ENCODE data around the gene CTDP1. TPM values are rescaled to one million over a fixed set of nuclear protein-coding genes. Genes with fewer than 3 reads are reported as not detected.

CTDP1 gene
- polyA plus RNA-seq, 1 donor (not counting 4 experiments of a cell fraction or from before 2014, with no cell fraction given): 9.2 TPM

DNA sequence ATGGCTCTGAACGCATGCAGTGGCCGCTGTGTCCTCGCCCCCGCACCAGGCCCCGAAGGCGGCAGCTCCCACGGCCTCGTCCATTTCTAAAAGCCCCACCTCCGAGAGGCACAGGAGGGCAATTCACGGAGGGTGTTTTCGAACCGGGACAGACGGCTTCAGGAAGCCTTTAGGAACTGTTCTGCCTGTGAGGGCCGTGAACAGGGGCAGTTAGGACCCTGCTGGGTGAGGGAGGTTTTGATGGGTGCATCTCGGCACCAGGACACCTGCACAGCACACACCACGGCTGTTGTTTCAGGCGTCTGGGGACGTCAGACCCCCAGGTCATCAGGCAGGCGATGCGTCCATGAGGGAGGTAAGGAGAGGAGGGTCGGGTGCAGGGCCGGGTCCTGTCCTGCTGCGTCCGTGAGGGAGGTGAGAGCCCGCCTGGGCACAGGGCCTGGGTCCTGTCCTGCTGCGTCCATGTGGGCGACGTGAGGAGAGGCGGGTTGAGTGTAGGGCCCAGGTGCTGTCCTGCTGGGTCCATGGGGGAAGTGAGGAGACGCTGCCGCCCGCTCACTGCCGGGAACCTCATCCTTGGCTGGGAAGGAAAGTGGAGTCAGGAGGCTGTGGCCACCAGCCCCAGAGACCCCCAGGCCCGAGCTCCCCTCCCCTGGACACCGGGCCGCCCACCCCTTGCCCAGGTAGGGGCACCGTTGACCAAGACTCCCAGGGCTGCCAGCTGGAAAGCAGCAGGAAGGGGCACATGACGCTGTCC lies 92.7 kb downstream of the CTDP1 start:
- H3K79me2 ChIP-seq (ENCODE audit: control insufficient read depth, insufficient read depth, low read length): no peaks in the 10 kb centered on the region
- no peak overlapping the region for H3K4me3 ChIP-seq (ENCODE audit: control insufficient read depth in 2 of 3, extremely low read depth in 1 of 3, insufficient read depth in 2 of 3, low read depth in 1 of 3, low read length in 3 of 3)
- no peak for TF ChIP-seq EZH2 (IDR thresholded peaks at IDR 0.05; ENCODE audit: low read length)
- TF ChIP-seq, protein P1, sequence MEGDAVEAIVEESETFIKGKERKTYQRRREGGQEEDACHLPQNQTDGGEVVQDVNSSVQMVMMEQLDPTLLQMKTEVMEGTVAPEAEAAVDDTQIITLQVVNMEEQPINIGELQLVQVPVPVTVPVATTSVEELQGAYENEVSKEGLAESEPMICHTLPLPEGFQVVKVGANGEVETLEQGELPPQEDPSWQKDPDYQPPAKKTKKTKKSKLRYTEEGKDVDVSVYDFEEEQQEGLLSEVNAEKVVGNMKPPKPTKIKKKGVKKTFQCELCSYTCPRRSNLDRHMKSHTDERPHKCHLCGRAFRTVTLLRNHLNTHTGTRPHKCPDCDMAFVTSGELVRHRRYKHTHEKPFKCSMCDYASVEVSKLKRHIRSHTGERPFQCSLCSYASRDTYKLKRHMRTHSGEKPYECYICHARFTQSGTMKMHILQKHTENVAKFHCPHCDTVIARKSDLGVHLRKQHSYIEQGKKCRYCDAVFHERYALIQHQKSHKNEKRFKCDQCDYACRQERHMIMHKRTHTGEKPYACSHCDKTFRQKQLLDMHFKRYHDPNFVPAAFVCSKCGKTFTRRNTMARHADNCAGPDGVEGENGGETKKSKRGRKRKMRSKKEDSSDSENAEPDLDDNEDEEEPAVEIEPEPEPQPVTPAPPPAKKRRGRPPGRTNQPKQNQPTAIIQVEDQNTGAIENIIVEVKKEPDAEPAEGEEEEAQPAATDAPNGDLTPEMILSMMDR (optimal IDR thresholded peaks at IDR 0.05 in 1 of 3, IDR thresholded peaks at IDR 0.05 in 1 of 3, conservative IDR thresholded peaks at IDR 0.05 in 1 of 3; ENCODE audit: extremely low read depth in 1 of 3, insufficient read depth in 2 of 3, low read length in 3 of 3): no peak
- H3K9me3 ChIP-seq (ENCODE audit: control insufficient read depth, low read depth, low read length): no peaks in the 10 kb centered on the region
- no peaks in the 10 kb centered on the region for H4K20me1 ChIP-seq (ENCODE audit: control insufficient read depth, extremely low read depth, insufficient read depth, low read length)
- no peaks in the 10 kb centered on the region for H3K36me3 ChIP-seq (ENCODE audit: control insufficient read depth in 2 of 2, extremely low read depth in 1 of 2, insufficient read depth in 2 of 2, low read length in 2 of 2)
- H3K27ac ChIP-seq (ENCODE audit: control insufficient read depth, insufficient read depth, low read length): no peak overlapping the region
- no peak overlapping the region for H3K9ac ChIP-seq (ENCODE audit: control insufficient read depth, extremely low read depth, insufficient read depth, low read length)
- DNase-seq (ENCODE audit: low read depth, low spot score): no peak
- no peak for FAIRE-seq
- H3K9me1 ChIP-seq (ENCODE audit: control insufficient read depth, extremely low read depth, insufficient read depth, low read length): no peaks in the 10 kb centered on the region
- peaks cover under 1% of the 10 kb centered on the region for H3K27me3 ChIP-seq (ENCODE audit: control insufficient read depth, extremely low read depth, insufficient read depth, low read length)
- H3K4me2 ChIP-seq (ENCODE audit: control insufficient read depth, extremely low read depth, insufficient read depth, low read depth, low read length): no peak overlapping the region
- dilution Hi-C loops (cut with MboI; ENCODE audit: extremely low pct_ligation_motif_present, low sequenced_read_pairs): no loop called here
- H2AFZ ChIP-seq (ENCODE audit: control insufficient read depth, low read length): no peak overlapping the region
- H3K4me1 ChIP-seq (ENCODE audit: control insufficient read depth, extremely low read depth, insufficient read depth, low read length): no peaks in the 10 kb centered on the region

- Histone ChIP-seq H3K9ac (ENCODE audit: control insufficient read depth, extremely low read depth, insufficient read depth, low read length) (no peak overlapping the region), H3K4me1 (ENCODE audit: control insufficient read depth, extremely low read depth, insufficient read depth, low read length) (no peaks in the 10 kb centered on the region), H3K9me1 (ENCODE audit: control insufficient read depth, extremely low read depth, insufficient read depth, low read length) (no peaks in the 10 kb centered on the region), H3K9me3 (ENCODE audit: control insufficient read depth, low read depth, low read length) (no peaks in the 10 kb centered on the region), H3K36me3 (ENCODE audit: control insufficient read depth in 2 of 2, extremely low read depth in 1 of 2, insufficient read depth in 2 of 2, low read length in 2 of 2) (no peaks in the 10 kb centered on the region), H3K27me3 (ENCODE audit: control insufficient read depth, extremely low read depth, insufficient read depth, low read length) (peaks cover 9% of the 10 kb centered on the region), H3K4me2 (ENCODE audit: control insufficient read depth, extremely low read depth, insufficient read depth, low read depth, low read length) (no peak overlapping the region), H2AFZ (ENCODE audit: control insufficient read depth, low read length) (no peak overlapping the region), H3K4me3 (ENCODE audit: control insufficient read depth in 2 of 3, extremely low read depth in 1 of 3, insufficient read depth in 2 of 3, low read depth in 1 of 3, low read length in 3 of 3) (no peak overlapping the region), H3K79me2 (ENCODE audit: control insufficient read depth, insufficient read depth, low read length) (no peaks in the 10 kb centered on the region), H3K27ac (ENCODE audit: control insufficient read depth, insufficient read depth, low read length) (no peak overlapping the region), H4K20me1 (ENCODE audit: control insufficient read depth, extremely low read depth, insufficient read depth, low read length) (no peaks in the 10 kb centered on the region)
- TF ChIP-seq EZH2 (IDR thresholded peaks at IDR 0.05; ENCODE audit: low read length): no peak
- TF ChIP-seq, protein P1 (optimal IDR thresholded peaks at IDR 0.05 in 1 of 3, IDR thresholded peaks at IDR 0.05 in 1 of 3, conservative IDR thresholded peaks at IDR 0.05 in 1 of 3; ENCODE audit: extremely low read depth in 1 of 3, insufficient read depth in 2 of 3, low read length in 3 of 3): no peak
- dilution Hi-C loops (cut with MboI; ENCODE audit: extremely low pct_ligation_motif_present, low sequenced_read_pairs): no loop called here
- DNase-seq (ENCODE audit: low read depth, low spot score) (no peak), FAIRE-seq (no peak)
Measured at GRCh38 chr18:79772865-79773696, 93.5 kb downstream of the CTDP1 start.

All from keratinocyte (primary cell).